Measurements from ENCODE around the gene PLA2G4B.

The PLA2G4B gene, protein sequence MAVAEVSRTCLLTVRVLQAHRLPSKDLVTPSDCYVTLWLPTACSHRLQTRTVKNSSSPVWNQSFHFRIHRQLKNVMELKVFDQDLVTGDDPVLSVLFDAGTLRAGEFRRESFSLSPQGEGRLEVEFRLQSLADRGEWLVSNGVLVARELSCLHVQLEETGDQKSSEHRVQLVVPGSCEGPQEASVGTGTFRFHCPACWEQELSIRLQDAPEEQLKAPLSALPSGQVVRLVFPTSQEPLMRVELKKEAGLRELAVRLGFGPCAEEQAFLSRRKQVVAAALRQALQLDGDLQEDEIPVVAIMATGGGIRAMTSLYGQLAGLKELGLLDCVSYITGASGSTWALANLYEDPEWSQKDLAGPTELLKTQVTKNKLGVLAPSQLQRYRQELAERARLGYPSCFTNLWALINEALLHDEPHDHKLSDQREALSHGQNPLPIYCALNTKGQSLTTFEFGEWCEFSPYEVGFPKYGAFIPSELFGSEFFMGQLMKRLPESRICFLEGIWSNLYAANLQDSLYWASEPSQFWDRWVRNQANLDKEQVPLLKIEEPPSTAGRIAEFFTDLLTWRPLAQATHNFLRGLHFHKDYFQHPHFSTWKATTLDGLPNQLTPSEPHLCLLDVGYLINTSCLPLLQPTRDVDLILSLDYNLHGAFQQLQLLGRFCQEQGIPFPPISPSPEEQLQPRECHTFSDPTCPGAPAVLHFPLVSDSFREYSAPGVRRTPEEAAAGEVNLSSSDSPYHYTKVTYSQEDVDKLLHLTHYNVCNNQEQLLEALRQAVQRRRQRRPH

DNA sequence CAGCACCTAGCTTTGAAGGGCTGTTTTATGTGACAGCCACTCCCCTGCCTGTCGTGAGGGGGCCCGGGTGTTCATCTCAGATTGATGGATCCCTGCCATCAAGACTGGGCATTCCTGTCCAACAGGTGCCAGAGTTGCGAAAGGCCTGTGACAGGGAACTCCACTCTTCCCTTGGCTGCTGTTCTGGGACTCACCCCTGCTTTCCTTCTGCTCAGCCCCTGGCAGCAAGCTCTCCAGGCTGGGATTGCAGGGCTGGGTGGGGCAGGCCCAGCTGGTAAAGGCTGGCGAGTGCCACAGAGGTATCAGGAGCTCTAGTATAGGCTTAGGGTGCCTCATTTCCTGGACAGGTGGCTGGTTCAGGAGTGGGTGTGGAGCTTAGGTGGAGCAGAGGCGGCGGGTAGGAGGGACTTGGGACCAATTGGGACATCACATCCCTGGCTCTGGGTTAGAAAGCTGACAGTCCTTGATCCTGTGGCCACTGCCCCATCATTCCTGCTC, at the start of gene PLA2G4B:
TSS of gene PLA2G4B (plus strand) at position 448 of the 498 bp plus-strand sequence. CDS start 67 bp downstream, outside the sequence.
- no peak for DNase-seq

DNA sequence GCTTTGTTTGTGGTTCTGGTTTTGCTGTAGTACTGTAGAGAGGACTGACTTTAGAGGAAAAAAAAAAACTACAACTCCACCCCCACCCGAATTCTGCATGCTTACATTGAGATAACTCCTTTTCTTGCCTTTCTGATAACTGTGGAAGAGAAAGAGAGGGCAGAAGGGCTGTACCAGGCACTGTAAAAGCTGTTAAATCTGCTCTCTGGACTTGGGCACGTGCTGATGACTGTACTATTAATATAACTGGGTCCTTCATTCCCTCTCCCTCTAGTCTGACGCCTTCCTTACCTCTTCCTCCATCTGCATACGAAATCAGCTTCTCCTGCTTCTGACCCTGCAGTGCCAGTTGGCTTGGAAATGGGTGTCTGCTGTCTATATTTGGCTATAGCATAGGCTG, 49.4 kb upstream of the PLA2G4B start:
- DNase-seq: no peak

DNA sequence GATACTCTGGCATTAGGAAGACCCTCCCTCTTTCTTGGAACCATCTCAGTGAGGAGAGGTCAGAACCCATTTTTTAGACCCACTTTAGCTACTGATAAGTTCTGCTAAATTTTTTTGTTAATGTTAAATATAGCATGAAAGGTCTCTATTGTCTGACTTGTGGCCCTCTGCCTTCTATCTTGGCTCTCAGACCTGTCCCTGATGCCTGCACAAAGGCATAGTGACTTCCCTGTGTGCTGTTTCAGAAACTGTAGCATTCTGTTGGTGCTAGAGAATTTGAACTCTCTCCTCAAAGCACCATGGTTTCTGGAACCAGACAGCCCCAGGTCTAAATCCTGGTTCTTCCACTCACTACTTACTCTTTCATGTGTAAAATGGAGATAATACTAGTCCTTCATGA, 49.0 kb upstream of the PLA2G4B start:
- DNase-seq: no peak

DNA sequence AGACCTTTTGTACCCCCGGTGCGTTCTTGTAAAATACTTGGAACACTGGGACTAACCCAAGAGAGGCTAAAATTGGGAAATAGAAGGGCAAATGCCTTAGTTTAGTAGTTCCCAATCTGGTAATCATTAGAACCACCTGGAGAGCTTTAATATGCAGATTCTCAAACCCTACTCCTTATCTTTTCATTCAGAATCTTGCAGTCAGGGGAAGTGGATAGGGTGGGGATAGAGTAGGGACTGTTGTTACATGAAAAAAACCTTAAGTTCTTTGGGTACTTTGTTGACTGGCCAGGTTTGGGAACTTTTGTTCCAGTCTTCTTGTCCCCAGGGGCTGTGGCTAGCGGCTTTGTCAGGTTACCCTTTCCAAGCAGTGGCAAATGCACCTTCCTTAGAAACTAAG, 48.5 kb upstream of the PLA2G4B start:
- DNase-seq: no peak

DNA sequence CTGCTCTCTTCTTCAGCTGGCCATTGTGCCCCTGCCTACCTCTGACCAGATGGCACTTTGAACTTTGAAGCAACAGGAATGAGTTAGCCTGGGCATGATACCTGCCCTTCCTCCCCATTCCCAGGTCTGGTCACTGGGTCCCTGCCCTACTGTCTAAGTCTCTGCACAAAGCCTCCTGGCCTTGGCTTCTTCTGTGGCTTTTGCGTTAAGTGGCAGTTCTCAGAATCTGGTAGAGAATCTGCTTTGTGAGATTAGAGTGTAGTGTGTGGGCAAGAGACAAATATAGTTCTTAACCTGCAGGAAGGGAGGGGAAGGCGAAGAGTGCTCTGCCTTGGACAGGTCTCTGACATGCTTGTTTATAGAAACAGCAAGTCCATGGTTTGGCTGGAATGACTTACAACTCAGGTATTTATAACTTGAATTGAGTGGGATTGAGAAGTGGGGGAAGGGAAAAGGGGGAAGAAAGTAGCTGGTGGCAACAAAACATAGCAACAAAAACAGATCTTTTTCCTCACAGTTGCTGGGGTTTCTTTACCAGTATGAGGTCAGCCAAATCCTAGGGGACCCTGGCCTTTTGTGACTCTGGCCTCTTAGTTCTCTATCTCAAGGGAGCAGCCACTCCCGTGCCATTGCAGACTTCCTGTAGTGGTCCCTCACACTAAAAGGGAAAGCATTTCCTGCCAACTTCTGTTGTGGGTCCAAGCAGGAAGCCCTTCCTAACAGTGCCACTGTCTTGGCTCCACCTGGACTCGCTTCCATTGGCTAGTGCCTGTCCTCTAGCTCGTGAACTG, 47.7 kb upstream of the PLA2G4B start:
- DNase-seq: peak; percentile 77

DNA sequence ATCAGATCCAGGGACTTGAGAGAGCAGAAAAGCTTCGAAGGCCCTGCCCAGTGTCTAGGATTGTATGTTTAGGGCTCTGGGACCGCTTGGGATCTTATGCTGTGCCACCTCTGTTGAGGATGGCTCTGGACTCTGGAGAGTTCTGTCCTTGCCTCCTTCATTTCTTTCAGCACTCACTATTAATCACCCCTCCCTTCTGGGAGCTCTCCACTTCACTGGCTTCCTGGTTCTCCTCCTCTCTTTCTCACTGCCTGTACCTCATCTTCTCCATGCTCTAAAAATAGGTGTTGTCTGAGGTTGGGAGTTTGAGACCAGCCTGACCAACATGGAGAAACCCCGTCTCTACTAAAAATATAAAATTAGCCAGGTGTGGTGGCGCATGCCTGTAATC, 47.1 kb upstream of the PLA2G4B start:
- no peak for DNase-seq

DNA sequence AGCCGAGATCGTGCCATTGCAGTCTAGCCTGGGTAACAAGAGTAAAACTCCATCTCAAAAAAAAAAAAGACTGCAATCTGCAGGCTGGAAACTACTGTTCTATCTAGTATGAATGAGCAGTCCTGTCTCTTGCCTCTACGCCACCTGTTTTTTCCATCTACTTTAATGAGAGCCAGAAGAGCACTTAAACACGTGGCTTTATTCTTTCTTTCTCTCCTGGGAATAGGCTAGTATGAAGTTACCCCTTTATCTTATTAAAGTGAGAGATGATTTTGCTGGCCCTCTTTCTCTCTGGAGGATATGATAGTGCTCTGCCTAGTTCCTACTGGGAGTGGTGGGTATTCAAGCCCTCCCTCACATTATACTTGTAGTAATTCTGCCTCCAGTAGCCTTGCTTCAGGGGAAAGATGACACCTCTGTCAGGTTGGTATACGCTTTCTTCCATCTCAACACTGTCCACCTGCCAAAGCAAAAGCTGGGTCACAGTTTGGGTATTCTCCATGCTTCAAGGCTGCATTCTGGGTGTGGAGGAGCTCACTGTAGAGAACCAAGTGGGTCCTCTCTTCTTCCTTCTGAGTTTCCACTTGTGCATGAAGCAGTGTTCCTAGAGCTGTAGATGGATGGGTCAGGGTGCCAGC, 46.5 kb upstream of the PLA2G4B start:
- no peak for DNase-seq

DNA sequence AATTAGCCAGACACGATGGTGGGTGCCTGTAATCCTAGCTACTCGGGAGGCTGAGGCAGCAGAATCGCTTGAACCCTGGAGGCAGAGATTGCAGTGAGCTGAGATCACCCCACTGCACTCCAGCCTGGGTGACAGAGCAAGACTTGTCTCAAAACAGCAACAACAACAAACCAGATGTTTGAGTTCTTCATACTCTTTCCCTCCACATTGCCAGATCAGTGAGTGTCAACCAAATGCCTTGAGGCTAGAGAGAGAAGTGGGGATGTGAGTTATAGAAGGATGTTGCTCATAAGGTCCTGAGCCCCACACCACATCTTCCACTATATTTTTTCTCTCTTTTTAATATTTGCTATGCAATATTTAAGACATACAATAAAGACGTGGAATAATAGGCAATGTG, 44.6 kb upstream of the PLA2G4B start:
- DNase-seq: peak; percentile 94

DNA sequence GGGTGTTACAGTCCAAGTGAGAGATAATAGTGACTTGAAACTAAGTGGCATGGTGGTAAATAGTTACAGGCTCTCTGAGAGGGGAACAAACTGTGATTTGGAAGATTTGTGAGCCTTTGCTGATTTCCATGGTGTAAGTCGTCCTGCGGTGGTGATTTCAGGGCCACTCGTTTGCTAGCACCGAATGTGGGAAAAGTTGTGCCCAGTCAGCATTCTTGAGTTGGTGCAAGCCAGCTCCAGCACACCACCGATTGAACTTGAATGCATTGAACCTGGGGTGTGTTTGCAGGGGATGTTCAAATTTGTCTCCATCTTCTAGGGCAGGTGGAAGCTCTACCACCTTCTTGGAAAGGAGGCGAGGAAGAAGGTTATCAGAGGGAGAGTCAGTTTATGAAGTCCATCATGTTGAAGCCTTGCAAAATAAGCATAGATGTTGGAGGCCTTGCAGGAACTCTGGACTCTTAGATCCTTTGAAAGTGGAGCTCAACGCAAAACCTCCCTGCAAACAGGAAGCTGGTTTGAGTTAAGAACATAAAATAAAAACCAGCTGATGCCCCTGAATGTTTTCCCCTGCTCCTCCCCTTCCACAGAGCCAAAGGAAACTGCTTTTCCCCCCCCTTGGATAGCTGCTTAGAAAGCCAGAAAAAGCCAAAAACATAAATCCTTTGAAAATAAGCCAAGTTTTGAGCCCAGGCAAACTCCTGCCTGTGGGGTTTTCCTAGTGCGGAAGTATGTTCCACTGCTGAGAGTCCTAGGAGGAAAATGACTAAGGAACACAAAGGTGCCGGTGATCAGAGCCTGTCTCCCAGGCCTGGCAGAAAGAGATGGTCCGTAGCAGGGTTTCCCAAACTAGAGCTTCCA, 42.4 kb upstream of the PLA2G4B start:
- peak; percentile 69 for DNase-seq

DNA sequence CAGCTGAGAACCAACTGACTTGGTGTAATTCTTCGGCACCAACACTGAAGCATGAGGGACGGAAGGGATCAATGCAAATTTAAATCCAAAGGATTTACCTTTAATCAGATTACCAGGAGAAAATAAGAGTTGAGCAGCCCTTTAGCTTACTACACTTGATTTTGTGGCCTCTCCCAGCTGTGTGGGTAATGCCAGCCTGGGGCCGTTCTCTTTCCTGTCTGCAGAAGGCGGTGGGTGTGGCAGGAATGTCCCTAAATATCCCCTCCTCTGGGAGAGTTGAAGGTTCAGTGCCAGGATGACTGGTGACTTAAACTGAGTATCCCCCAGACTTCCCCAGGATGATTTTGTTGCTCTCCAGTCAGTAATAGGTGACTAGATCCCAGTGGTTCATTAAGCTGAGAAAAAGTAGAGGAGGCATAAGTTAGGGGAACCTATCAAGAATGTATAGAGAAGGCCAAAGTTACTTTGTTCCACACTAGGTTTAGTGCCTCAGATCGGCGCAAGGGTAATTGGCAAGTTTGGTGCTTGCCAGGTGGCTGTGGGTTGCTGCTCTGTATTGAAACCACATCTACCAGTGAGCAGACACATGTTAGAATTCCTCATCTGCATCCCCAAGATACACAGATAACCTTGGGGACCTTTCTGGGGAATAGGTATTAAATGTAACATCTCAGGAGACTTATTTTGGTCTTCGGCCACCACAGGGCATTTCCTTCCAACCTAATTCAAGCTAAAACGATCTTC, 41.3 kb upstream of the PLA2G4B start:
- DNase-seq: no peak

DNA sequence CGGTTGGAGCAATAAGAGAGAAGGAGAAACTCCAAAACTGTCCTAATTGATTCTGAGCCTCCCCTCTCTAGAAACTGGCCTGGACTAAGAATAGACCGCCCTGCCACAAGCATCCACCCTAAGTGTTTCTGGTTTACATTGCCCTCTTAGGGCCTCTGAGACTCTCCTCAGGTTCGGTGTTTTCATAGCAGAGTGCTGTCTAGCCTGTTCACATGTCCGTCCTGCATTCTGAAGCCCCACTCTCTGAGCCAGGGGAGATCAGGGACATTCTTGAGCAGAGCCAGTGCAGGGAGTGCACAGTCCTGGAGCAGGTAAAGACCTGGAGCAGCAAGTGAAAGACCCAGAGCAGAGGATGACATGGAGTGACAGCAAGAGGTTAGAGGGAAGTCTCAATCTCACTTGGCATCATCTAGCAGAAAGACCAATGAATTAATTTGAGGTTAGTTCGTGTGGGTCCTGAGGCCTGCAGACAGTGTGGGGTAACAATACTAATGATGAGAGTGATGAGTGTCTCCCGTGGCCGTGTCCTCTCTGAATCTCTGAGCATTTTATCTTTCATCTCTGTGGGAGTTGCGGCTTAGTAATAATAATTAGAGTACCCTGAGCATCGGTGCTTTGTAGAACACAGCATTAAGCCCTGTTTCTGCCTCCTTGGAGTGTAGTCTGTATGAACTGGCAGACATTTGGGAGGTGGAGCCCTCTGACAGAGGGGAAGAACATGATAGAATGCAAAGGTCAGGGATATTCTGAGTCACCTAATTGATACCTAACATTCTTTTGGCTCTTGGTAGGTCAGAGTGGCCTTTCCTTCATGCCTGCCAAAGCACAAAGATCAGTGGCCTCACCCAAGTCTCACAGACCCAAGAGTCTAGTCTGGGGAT, 39.8 kb upstream of the PLA2G4B start:
- peak; percentile 58 for DNase-seq

DNA sequence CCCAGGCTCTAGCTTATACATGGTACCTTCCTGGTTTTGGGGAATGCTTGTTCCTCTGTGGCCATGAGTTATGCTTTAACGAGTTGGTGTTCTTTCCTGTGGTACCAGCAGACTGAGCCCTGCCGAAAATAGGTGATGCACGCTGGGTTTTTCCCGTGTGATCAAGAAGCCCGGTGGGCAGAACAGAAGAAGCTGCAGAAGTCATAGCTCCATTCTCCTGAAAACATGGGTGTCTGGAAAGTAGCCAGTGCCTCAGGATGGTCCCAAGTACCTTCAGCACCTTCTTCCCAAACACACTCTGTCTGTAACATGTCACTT, 39.2 kb upstream of the PLA2G4B start:
- no peak for DNase-seq

DNA sequence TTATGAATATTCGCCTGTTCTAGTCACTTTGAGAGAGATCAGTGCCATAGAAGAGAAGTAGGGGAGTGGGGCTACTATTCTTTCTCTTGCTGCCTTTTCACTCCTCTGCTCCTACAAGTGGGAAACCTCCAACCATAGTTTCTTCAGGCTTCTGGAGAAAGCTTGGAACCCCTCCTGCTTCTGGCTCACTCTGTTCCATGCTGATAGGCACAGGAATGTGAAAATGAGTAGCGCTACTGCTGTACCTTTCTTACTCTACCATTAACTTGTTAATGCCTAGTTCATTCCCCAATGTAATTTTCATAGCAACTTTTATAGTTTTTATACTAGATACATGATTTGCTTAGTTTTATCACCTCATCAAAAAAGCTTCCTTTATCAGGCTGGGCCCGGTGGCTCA, 37.5 kb upstream of the PLA2G4B start:
- no peak for DNase-seq

DNA sequence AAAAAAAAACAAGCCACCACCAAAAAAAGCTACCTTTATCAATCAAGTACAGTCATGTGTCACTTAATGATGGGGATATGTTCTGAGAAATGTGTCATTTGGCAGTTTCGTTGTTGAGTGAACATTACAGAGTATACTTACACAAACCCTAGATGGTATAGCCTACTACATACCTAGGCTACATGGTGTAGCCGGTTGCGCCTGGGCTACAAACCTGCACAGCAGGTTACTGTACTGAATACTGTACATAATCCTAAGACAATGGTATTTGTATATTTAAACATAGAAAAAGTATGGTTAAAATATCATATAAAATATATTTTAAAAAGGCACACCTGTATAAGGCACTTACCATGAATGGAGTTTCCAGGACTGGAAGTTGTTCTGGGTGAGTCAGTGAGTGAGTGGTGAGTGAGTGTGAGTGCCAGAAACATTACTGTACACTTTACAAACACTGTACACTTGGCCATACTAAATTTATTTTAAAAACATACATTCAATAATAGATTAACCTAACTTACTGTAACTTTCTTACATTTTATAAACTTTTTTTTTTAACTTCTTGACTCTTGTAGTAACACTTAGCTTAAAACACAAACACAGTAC, 36.7 kb upstream of the PLA2G4B start:
- no peak for DNase-seq

DNA sequence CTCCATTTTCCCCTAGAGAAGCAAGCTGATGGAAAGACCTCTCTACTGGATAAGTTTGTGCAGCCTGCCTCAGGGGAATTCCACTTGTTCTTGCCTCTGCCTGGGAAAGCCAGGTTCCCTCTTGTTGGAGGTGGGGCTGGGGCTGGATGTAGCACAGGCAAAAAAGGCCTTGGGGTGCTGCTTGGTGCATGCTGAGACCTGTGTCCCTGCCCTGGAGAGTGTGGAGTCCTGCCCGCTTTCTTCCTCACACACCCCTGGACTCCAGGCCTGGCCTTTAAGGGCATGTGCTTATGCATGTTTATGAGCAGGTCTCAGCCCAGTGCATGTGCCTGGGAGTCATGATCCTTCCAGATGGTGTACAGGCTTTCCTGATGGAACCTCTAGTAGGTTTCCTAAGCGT, 34.3 kb upstream of the PLA2G4B start:
- DNase-seq: no peak

DNA sequence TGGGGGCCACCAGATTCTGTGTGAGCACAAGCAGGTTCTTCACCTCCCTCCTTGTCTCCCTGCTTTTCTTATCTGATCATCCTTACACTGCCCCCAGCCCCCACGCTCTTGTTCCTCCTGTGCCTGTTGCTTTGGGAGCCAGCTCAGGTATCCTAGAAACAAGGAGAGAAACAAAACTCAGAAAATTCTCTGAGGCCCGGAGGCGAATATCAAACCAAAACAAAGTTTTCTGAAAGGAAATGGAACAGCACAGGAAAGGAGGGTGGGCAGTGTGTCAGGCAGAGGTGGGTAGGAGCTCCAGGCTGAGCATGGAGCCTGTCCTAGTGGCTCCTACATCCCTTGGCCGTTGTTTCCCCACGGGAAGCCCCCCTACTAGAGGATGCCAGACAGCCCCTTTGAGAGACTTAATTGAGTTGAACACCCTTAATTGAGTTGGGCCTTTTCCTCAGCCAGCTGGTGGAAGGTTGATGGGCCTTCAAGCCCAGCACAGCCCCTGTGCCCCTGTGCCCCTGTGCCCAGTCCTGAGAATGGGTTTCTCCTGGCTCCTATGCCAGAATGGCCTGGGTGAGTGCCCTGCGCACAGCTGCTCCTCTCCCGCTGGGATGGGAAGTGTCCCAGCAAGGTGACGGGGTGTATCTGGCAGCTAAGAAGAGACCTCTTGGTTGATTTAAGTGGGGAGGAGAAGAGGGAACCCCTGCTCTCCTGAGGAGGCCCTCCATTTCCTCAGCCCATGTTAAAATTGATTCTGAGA, 33.6 kb upstream of the PLA2G4B start:
- DNase-seq: no peak

DNA sequence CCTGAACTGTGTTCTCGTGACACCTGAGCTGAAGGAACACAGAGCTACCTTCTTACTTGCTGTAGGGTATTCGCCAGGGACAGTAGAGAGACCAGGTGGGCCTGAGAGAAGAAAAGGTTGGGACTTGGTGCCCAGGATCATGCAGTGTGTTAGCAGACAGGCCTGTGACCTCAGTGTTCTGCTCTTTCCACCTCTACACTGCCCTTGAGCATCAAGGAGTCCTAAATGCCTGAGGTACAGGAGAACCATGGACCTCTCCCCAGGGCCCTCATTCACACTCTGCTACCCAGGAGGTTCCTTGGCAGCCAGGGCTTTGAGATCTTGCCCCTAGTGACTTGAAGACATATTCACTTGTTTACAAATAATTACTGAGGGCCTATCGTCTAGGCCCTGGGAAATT, 32.9 kb upstream of the PLA2G4B start:
- DNase-seq: no peak

DNA sequence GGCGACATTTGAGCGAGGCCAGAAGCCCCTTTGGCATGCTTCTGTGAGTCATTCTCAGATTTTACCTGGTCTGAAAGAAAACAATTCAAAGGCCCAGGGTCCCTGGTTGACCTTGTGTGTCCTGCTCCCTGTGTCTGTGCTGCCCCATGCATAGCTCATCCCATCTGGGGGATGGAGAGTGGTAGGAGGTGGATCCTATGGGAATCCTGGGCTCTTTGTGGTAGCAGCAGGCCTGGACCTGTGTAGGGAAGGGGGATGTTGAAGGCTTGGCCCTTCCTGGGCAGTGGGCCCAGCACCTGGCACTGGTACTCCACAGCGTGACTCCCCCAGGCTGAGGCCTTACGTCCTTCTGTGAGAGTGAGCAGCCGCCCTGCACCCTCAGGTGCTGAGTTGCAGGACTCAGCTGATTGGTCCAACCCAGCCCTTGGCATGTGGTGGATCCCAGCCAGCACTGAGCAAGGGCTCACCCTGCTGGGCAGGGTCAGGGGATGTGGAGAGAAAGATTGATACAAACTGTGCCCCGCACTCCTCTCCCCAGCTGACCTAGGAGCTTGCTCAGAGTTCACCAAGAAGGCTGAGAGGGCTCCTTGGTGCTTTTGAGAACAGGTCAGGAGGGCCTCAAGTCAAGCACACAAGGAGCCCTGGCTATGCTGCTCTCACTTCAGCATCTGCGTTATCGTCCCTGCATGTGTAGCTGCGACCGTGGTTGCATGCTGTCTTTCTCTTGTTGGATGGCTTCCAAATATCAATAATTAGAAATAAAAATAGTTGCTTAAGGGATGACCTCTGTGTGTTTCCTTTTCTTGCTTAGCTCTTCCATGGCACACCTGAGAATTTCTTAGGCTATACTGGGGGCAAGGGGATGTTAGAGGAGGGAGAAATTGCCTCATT, 32.1 kb upstream of the PLA2G4B start:
- no peak for DNase-seq

Measured in EL (cell line).